Fibroblast of mammary gland (primary cell): ENCODE results near the gene PARD3B.

ENCODE experiments used
- DNase-seq: peaks from one replicate; pipeline ENCODE4 v3.0.0-alpha.2; 2010; ENCODE audit warnings: low read depth
- H3K4me3 ChIP-seq: 2 replicates; pipeline ENCODE4 v1.5.1; 2011; ENCODE audit warnings: low read depth, mild to moderate bottlenecking, low read length, moderate library complexity; ENCODE audit not compliant: control insufficient read depth
- CTCF ChIP-seq: conservative IDR thresholded peaks from 2 replicates; pipeline ENCODE4 v1.5.1; 2011; ENCODE audit warnings: low read depth, low read length, inconsistent platforms; ENCODE audit not compliant: control insufficient read depth, insufficient read depth

Gene PARD3B

GRCh38 chr2:205571360-205571959 is 1026.2 kb downstream of the PARD3B start:
- no peak for DNase-seq
- no peak overlapping the region for H3K4me3 ChIP-seq
- no peak for TF ChIP-seq CTCF

- no peak overlapping the region for H3K4me3 ChIP-seq
- DNase-seq: no peak
Measured at GRCh38 chr2:205574001-205574400, 1028.7 kb downstream of the PARD3B start.

GRCh38 chr2:205579335-205579734 is 1034.1 kb downstream of the PARD3B start:
- no peak for DNase-seq
- TF ChIP-seq CTCF: no peak
- no peak overlapping the region for H3K4me3 ChIP-seq

More at GRCh38 chr2:205574001-205574400, 1028.7 kb downstream of the PARD3B start:
- TF ChIP-seq CTCF: no peak

GRCh38 chr2:205580212-205580987 is 1035.1 kb downstream of the PARD3B start:
- no peak for TF ChIP-seq CTCF
- no peak overlapping the region for H3K4me3 ChIP-seq
- DNase-seq: peak; percentile 34

- H3K4me3 ChIP-seq: no peak overlapping the region
- peak; percentile 19 for DNase-seq
- TF ChIP-seq CTCF: no peak
Measured at GRCh38 chr2:205582366-205582765, 1037.1 kb downstream of the PARD3B start.

- TF ChIP-seq CTCF: no peak
- no peak overlapping the region for H3K4me3 ChIP-seq
- DNase-seq: no peak
Measured at GRCh38 chr2:205585449-205586383, 1040.4 kb downstream of the PARD3B start.
